ENCODE measurements around the gene UCP1. TPM values are rescaled to one million over a fixed set of nuclear protein-coding genes. Genes with fewer than 3 reads are reported as not detected.

UCP1 gene
- total RNA-seq, 1 donor from 2014 or later: 0.34 TPM

GRCh38 chr4:140595065-140595464 lies 26.3 kb upstream of the UCP1 start:
- Histone ChIP-seq H2AFZ (ENCODE audit: low read depth, low read length) (no peak overlapping the region), H3K36me3 (ENCODE audit: insufficient read depth, low read length) (no peaks in the 10 kb centered on the region), H3K27ac (ENCODE audit: low read depth, low read length) (no peak overlapping the region), H3K9me3 (ENCODE audit: insufficient read depth, low read depth, low read length) (no peaks in the 10 kb centered on the region), H3K4me3 (ENCODE audit: insufficient read depth, low read depth, low read length) (no peak overlapping the region), H3K79me2 (ENCODE audit: insufficient read depth, low read length) (no peaks in the 10 kb centered on the region), H3K9ac (ENCODE audit: low read length) (no peak overlapping the region), H4K20me1 (ENCODE audit: insufficient read depth, low read length) (no peaks in the 10 kb centered on the region), H3K4me1 (ENCODE audit: insufficient read depth, low read length) (no peaks in the 10 kb centered on the region), H3K27me3 (ENCODE audit: insufficient read depth, low read length) (peaks cover 2% of the 10 kb centered on the region), H3K4me2 (ENCODE audit: low read length) (no peak overlapping the region)
- Mint-ChIP-seq H3K27ac (ENCODE audit: unreplicated experiment) (no peak overlapping the region), H3K9me3 (ENCODE audit: unreplicated experiment) (no peaks in the 10 kb centered on the region), H3K36me3 (ENCODE audit: low read depth, unreplicated experiment) (no peaks in the 10 kb centered on the region), H3K27me3 (ENCODE audit: low read depth, unreplicated experiment) (no peaks in the 10 kb centered on the region), H3K4me3 (ENCODE audit: unreplicated experiment) (no peak overlapping the region), H3K4me1 (ENCODE audit: low read depth, unreplicated experiment) (no peaks in the 10 kb centered on the region)
- DNase-seq (ENCODE audit: low read depth): no peak
- FAIRE-seq: no peak
- TF ChIP-seq CTCF (IDR thresholded peaks at IDR 0.05; ENCODE audit: insufficient read depth, low read depth, low read length) (no peak), EZH2 (IDR thresholded peaks at IDR 0.05; ENCODE audit: insufficient read depth, low read length) (no peak)

DNA sequence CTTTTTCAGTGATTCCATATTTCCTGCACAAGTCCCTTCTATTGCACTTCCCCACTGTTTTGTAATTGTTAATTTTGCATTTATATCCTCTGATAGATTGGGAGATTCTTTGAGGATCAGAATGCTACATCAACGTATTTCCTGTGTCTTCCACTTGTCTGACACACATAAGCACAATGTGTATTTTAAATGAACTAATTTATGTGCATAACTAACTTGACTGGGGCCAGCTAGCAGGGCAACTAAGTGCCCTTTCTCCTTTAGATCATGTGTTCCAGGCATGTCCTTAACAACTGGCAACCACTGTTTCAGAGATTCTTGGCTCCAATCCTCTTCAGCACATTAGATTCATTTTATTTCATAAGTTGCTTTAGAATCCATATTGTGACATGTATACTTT lies 15.7 kb upstream of the UCP1 start:
- no peaks in the 10 kb centered on the region for H3K79me2 ChIP-seq (ENCODE audit: insufficient read depth, low read length)
- Mint-ChIP-seq H3K27ac (ENCODE audit: unreplicated experiment) (no peak overlapping the region), H3K4me1 (ENCODE audit: low read depth, unreplicated experiment) (no peaks in the 10 kb centered on the region), H3K9me3 (ENCODE audit: unreplicated experiment) (no peaks in the 10 kb centered on the region), H3K36me3 (ENCODE audit: low read depth, unreplicated experiment) (no peaks in the 10 kb centered on the region), H3K4me3 (ENCODE audit: unreplicated experiment) (no peak overlapping the region), H3K27me3 (ENCODE audit: low read depth, unreplicated experiment) (peaks cover 9% of the 10 kb centered on the region)
- H3K9ac ChIP-seq (ENCODE audit: low read length): no peak overlapping the region
- no peak overlapping the region for H2AFZ ChIP-seq (ENCODE audit: low read depth, low read length)
- no peak for TF ChIP-seq CTCF (IDR thresholded peaks at IDR 0.05; ENCODE audit: insufficient read depth, low read depth, low read length)
- H4K20me1 ChIP-seq (ENCODE audit: insufficient read depth, low read length): no peaks in the 10 kb centered on the region
- H3K4me1 ChIP-seq (ENCODE audit: insufficient read depth, low read length): no peaks in the 10 kb centered on the region
- H3K27ac ChIP-seq (ENCODE audit: low read depth, low read length): no peak overlapping the region
- H3K4me2 ChIP-seq (ENCODE audit: low read length): no peak overlapping the region
- H3K9me3 ChIP-seq (ENCODE audit: insufficient read depth, low read depth, low read length): no peaks in the 10 kb centered on the region
- H3K4me3 ChIP-seq (ENCODE audit: insufficient read depth, low read depth, low read length): no peak overlapping the region
- DNase-seq (ENCODE audit: low read depth) (no peak), FAIRE-seq (no peak)
- H3K36me3 ChIP-seq (ENCODE audit: insufficient read depth, low read length): no peaks in the 10 kb centered on the region
- H3K27me3 ChIP-seq (ENCODE audit: insufficient read depth, low read length): peaks cover 17% of the 10 kb centered on the region

DNA sequence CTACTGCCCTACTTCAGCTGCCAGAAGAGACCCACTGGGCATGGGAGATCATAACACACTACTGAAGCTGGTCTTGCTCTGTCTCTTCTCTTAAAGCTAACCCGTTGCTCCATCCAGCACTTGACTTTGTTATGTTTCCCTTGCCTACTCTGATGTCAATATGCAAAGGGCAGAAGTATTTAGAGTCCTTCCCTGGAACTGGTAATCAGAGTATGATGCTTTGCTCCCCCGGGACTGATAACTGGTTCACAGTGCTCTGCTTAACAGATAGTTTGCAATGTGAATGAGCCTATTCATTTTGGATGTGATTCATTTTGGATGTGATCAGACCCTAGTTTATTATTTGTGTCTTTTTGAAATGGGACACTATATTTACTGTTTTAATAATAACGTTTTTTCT lies 12.3 kb upstream of the UCP1 start:
- no peak for FAIRE-seq
- H3K27ac Mint-ChIP-seq (ENCODE audit: unreplicated experiment): no peak overlapping the region

More for the DNA sequence above, 12.3 kb upstream of the UCP1 start:
- Histone ChIP-seq H2AFZ (ENCODE audit: low read depth, low read length) (no peak overlapping the region), H3K9me3 (ENCODE audit: insufficient read depth, low read depth, low read length) (no peaks in the 10 kb centered on the region), H3K4me2 (ENCODE audit: low read length) (no peak overlapping the region), H3K27me3 (ENCODE audit: insufficient read depth, low read length) (peaks cover 28% of the 10 kb centered on the region), H3K4me1 (ENCODE audit: insufficient read depth, low read length) (no peaks in the 10 kb centered on the region), H3K79me2 (ENCODE audit: insufficient read depth, low read length) (no peaks in the 10 kb centered on the region), H3K36me3 (ENCODE audit: insufficient read depth, low read length) (no peaks in the 10 kb centered on the region), H3K9ac (ENCODE audit: low read length) (no peak overlapping the region), H3K4me3 (ENCODE audit: insufficient read depth, low read depth, low read length) (no peak overlapping the region), H4K20me1 (ENCODE audit: insufficient read depth, low read length) (no peaks in the 10 kb centered on the region), H3K27ac (ENCODE audit: low read depth, low read length) (no peak overlapping the region)
- DNase-seq (ENCODE audit: low read depth): no peak
- Mint-ChIP-seq H3K4me1 (ENCODE audit: low read depth, unreplicated experiment) (peaks cover 10% of the 10 kb centered on the region), H3K27me3 (ENCODE audit: low read depth, unreplicated experiment) (peaks cover 7% of the 10 kb centered on the region), H3K4me3 (ENCODE audit: unreplicated experiment) (no peak overlapping the region), H3K9me3 (ENCODE audit: unreplicated experiment) (no peaks in the 10 kb centered on the region), H3K36me3 (ENCODE audit: low read depth, unreplicated experiment) (no peaks in the 10 kb centered on the region)
- TF ChIP-seq EZH2 (IDR thresholded peaks at IDR 0.05; ENCODE audit: insufficient read depth, low read length): no peak
- TF ChIP-seq CTCF (IDR thresholded peaks at IDR 0.05; ENCODE audit: insufficient read depth, low read depth, low read length): no peak

Data from astrocyte (in vitro differentiated cells and primary cell).